ENCODE results near the gene CCHCR1. TPM values are rescaled to one million over a fixed set of nuclear protein-coding genes. Genes with fewer than 3 reads are reported as not detected.

The CCHCR1 gene
- total and polyA plus RNA-seq, 2 experiments from 2014 or later = 19.8 to 46.7 TPM

GRCh38 chr6:31135710-31136109, 21.9 kb downstream of the CCHCR1 start:
- Histone ChIP-seq H2AFZ (no peak overlapping the region), H3K4me3 (no peak overlapping the region), H4K20me1 (replicated peaks; ENCODE audit: insufficient read depth) (no peaks in the 10 kb centered on the region), H3K27ac (ENCODE audit: low read depth) (no peak overlapping the region), H3K9me2 (ENCODE audit: insufficient read depth) (0 out of 2 replicates have a peak, but pooled peaks cover 3% of the 10 kb centered on the region), H3K36me3 (ENCODE audit: insufficient read depth) (no peaks in the 10 kb centered on the region), H3K4me1 (ENCODE audit: insufficient read depth) (0 out of 2 replicates have a peak, but pooled peaks cover 7% of the 10 kb centered on the region), H3K27me3 (ENCODE audit: insufficient read depth) (no peaks in the 10 kb centered on the region), H3F3A (replicated peaks; ENCODE audit: low read depth) (no peaks in the 10 kb centered on the region), H3K79me2 (replicated peaks; ENCODE audit: insufficient read depth) (no peaks in the 10 kb centered on the region), H3K4me2 (no peak overlapping the region)
- Mint-ChIP-seq H3K4me1 (peaks cover 28% of the 10 kb centered on the region), H3K27ac (no peak overlapping the region), H3K4me3 (no peak overlapping the region), H3K36me3 (ENCODE audit: low read depth) (0 out of 3 replicates have a peak, but pooled peaks cover 3% of the 10 kb centered on the region), H3K27me3 (ENCODE audit: insufficient read depth, low read depth, poor library complexity) (peaks cover 12% of the 10 kb centered on the region), H3K9me3 (peaks cover 8% of the 10 kb centered on the region)
- TF ChIP-seq ZNF462 (CRISPR knock-in tag; IDR thresholded peaks at IDR 0.05) (no peak), NANOG (IDR thresholded peaks at IDR 0.05; ENCODE audit: borderline replicate concordance) (no peak), EZH2phosphoT487 (IDR thresholded peaks at IDR 0.05; ENCODE audit: unreplicated experiment) (no peak), ZNF114 (CRISPR knock-in tag; IDR thresholded peaks at IDR 0.05) (no peak), JUNB (IDR thresholded peaks at IDR 0.05; ENCODE audit: unreplicated experiment) (no peak), CREB1 (CRISPR knock-in tag; IDR thresholded peaks at IDR 0.05; ENCODE audit: low read depth) (no peak), REST (IDR thresholded peaks at IDR 0.05; ENCODE audit: unreplicated experiment) (no peak), POLR2AphosphoS5 (IDR thresholded peaks at IDR 0.05; ENCODE audit: low read depth) (no peak), STAT1 (IDR thresholded peaks at IDR 0.05; ENCODE audit: unreplicated experiment) (no peak), EZH2 (IDR thresholded peaks at IDR 0.05; ENCODE audit: low read depth, unreplicated experiment) (no peak), ZNF331 (CRISPR knock-in tag; IDR thresholded peaks at IDR 0.05; ENCODE audit: low read depth) (no peak), CTCF (conservative IDR thresholded peaks at IDR 0.05; ENCODE audit: low read depth in 2 of 2) (no peak), ETS1 (IDR thresholded peaks at IDR 0.05) (no peak)
- ATAC-seq (no peak), DNase-seq (ENCODE audit: low spot score) (no peak)
